ENCODE data around the gene TSSK3. TPM values are rescaled to one million over a fixed set of nuclear protein-coding genes. Genes with fewer than 3 reads are reported as not detected.

The TSSK3 gene
- total and polyA plus RNA-seq, 2 donors (not counting 3 experiments of a cell fraction or from before 2014, with no cell fraction given), result 0.42 to 0.65 TPM

GRCh38 chr1:32341186-32341757 lies 21.1 kb upstream of the TSSK3 start:
- intact Hi-C loops (cut with micrococcal nuclease), result no loop called here
- Histone ChIP-seq H3K36me3 (ENCODE audit: control insufficient read depth in 2 of 2, extremely low read depth in 1 of 2, insufficient read depth in 2 of 2, low read length in 2 of 2) (no peaks in the 10 kb centered on the region), H3K4me1 (ENCODE audit: control insufficient read depth, extremely low read depth, insufficient read depth, low read length) (peaks cover 3% of the 10 kb centered on the region), H3K9me1 (replicated peaks; ENCODE audit: control insufficient read depth, extremely low read depth, insufficient read depth, low read length) (no peaks in the 10 kb centered on the region), H3K9ac (replicated peaks; ENCODE audit: extremely low read depth, insufficient read depth, low read length) (no peak overlapping the region), H3K79me2 (ENCODE audit: control insufficient read depth, insufficient read depth, low read length) (no peaks in the 10 kb centered on the region), H4K20me1 (replicated peaks; ENCODE audit: control insufficient read depth, extremely low read depth, insufficient read depth, low read length) (no peaks in the 10 kb centered on the region), H3K27ac (ENCODE audit: insufficient read depth, low read depth, low read length) (no peak overlapping the region), H3K4me2 (ENCODE audit: insufficient read depth, low read length) (no peak overlapping the region), H2AFZ (ENCODE audit: low read depth, low read length) (no peak overlapping the region), H3K27me3 (ENCODE audit: control insufficient read depth in 2 of 2, insufficient read depth in 2 of 2, low read length in 2 of 2) (no peaks in the 10 kb centered on the region), H3K9me3 (replicated peaks; ENCODE audit: control insufficient read depth, insufficient read depth, low read length) (no peaks in the 10 kb centered on the region), H3K4me3 (replicated peaks in 1 of 3; ENCODE audit: insufficient read depth in 1 of 3, low read depth in 1 of 3, low read length in 3 of 3) (no peak overlapping the region)
- FAIRE-seq (no peak), DNase-seq (ENCODE audit: low read depth, low spot score) (no peak)
- dilution Hi-C loops (cut with MboI; ENCODE audit: extremely low pct_ligation_motif_present, low sequenced_read_pairs), result no loop called here
- ChIA-PET CTCF (interaction anchor here (1.4 kb wide), 1 partner anchor 21 kb away, joined by 3 read pairs; the partner anchor contains the start of genes FAM229A and TSSK3), POLR2A (interaction anchor here (0.8 to 1.0 kb wide), 2 partner anchors 10 to 100 kb away, joined by 3 read pairs; no protein-coding TSS in a partner anchor)
- no TSS peak for BruUV-seq (replicated peaks)
- TF ChIP-seq MYC (IDR thresholded peaks at IDR 0.05; ENCODE audit: low read depth, low read length), result no peak
- no peak for TF ChIP-seq GATA2 (IDR thresholded peaks at IDR 0.05; ENCODE audit: insufficient read depth, insufficient read length, low read depth, low read length)
- no peak for TF ChIP-seq POLR2A (IDR thresholded peaks at IDR 0.05; ENCODE audit: low read depth, low read length)
- no peak for TF ChIP-seq CTCF (IDR thresholded peaks at IDR 0.05; ENCODE audit: extremely low read depth in 1 of 2, insufficient read depth in 1 of 2, low read depth in 1 of 2, low read length in 2 of 2)
- TF ChIP-seq MAX (IDR thresholded peaks at IDR 0.05; ENCODE audit: insufficient read depth, insufficient read length), result no peak
- no peak for TF ChIP-seq POLR2AphosphoS5 (IDR thresholded peaks at IDR 0.05; ENCODE audit: insufficient read depth, low read depth, low read length)
- no peak for TF ChIP-seq EZH2 (IDR thresholded peaks at IDR 0.05; ENCODE audit: borderline replicate concordance, low read depth, low read length, severe bottlenecking)
